ENCODE measurements around the gene AGRN.
"Not testable (repeated sequence)": the region's sequence is repeated elsewhere in the genome, so short reads cannot be mapped to it uniquely, and the experiment has no call there.

AGRN gene

DNA sequence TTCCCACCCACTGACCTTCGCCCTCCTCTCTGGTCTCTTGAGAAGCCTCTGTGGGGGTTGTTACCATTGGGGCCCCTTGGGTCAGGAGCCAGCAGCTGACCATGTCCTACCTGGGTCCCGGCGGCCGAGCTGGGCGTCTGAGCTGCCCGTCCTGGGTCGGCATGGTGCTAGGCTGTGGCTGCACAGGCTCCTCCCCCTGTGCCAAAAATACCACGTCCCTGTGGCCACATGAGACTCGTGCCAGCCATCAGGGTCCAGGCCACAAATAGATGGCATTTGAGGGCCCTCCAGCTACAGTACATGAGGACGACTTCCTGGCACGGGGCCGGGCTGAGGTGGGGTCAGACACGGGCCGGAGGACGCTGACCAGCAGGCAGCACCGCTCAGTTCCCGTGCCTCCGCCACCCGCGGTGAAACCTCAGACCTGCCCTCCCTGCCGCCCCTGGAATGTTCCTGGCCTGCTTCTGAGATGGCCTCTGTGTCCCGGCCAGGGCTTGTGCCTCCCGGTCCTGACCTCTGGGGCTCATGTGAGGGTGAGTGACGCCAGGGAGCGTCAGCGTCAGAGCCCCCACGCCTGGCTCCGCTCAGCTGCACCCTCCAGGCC lies 37.9 kb upstream of the AGRN start, which contains the start of gene PERM1:
Gene PERM1 (minus strand): TSS at position 139 of the 604 bp plus-strand sequence. CDS start 1,064 bp downstream, outside the sequence.
- DNase-seq, result no peak

DNA sequence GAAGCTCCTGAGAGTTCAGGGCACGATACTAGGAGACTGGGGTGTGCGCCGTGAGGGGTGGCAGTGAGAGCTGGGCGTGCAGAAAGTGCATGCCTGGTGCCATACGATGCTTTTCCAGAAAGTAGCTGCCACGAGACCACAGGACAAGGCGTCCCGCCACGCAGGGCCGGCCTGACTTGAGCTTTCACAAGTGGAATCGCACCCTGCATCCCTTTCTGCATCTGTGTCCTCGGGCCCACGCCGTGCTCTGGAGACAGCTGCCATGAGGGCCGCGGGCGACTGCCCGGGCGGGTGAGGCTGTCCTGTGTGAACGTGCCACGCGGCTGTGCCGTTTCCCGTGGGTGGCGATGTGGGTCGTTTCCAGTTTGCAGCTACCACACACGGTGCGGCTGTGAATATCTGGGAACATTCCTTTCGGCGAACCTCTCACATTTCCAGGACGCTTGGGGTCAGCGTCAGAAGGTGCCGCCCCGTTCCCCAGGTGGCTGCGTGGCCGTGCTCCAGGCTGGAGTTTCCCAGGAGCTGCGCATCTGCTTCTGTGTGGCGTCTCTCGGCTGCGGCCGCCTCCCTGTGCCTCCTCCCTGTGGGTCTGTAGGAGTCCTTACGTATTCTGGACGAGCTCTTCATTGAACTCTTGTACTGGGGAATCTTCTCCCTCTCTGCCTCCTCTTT lies 37.0 kb upstream of the AGRN start:
- DNase-seq, result peak; percentile 51

DNA sequence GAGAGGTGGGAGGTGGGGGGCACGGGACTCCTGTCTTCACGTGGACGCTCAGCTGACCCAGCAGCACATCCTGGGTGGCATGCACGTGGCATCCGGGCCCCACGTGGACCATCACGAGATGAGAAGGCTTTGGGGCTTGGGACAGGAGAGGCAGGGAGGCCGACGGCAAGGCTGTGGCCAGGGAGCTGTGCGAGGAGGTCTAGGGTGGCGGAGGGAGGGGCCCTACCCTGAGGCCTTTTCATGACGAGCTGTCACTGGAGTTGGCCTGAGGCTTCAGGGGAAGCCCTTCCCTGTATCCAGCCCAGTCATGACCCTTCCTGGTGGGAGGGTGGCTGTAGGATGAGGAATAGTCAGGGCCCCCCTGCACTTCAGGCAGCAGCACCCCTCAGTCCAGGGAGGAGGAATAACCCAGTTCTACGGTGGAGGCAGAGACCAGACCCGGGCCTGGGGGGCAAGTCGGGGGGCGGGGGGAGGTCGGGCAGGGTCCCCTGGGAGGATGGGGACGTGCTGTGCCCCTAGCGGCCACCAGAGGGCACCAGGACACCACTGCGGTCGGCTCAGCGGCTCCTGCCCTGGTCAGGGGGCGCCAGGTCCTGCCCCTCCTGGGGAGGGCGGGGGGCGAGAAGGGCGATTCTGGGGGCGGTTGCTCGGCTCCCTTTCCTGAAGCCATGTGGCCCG lies 36.0 kb upstream of the AGRN start:
- peak; percentile 68 for DNase-seq

DNA sequence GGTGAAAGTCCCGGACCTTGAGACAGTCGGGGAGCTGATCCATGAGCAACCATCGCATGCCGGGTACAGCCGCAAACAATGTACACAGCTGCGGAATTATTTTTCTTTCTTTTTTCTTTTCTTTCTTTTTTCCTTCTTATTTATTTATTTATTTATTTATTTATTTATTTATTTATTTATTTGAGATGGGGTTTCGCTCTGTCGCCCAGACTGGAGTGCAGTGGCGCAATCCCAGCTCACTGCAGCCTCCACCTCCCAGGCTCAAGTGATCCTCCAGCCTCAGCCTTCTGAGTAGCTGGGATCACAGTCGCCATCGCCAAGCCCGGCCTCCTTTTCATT lies 35.5 kb upstream of the AGRN start:
- no peak for DNase-seq

- DNase-seq, result no peak
Observed at GRCh38 chr1:985126-985525, 34.8 kb upstream of the AGRN start.

DNA sequence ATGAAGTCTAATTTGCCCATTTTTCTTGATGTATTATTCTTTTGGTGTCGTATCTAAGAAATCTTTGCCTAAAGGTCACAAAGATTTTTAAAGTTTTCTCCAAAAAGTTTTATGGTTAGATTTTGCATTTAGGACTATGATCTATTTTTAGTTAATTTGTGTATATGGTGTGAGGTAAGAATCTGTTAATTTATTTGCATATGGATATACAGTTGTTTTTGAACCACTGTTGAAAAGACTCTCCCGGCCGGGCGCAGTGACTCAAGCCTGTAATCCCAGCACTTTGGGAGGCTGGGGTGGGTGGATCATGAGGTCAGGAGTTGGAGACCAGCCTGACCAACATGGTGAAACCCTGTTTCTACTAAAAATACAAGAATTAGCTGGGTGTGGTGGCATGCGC lies 31.9 kb upstream of the AGRN start:
- not testable (repeated sequence) for DNase-seq

DNA sequence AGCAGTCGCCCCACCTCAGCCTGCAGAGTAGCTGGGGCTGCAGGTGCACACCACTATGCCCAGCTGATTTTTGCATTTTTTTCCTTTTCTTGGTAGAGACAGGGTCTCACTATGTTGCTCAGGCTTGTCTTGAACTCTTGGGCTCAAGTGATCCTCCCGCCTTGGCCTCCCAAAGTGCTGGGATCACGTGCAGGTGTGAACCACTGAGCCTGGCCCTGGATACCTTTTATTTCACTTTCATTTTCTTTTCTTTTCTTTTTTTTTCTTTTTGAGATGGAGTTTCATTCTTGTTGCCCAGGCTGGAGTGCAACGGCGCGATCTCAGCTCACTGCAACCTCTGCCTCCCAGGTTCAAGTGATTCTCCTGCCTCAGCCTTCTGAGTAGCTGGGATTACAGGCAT lies 28.6 kb upstream of the AGRN start:
- DNase-seq, result not testable (repeated sequence)

- DNase-seq, result no peak
Observed at GRCh38 chr1:991895-992294, 28.0 kb upstream of the AGRN start.

- DNase-seq, result no peak
Observed at GRCh38 chr1:992362-992761, 27.6 kb upstream of the AGRN start.

DNA sequence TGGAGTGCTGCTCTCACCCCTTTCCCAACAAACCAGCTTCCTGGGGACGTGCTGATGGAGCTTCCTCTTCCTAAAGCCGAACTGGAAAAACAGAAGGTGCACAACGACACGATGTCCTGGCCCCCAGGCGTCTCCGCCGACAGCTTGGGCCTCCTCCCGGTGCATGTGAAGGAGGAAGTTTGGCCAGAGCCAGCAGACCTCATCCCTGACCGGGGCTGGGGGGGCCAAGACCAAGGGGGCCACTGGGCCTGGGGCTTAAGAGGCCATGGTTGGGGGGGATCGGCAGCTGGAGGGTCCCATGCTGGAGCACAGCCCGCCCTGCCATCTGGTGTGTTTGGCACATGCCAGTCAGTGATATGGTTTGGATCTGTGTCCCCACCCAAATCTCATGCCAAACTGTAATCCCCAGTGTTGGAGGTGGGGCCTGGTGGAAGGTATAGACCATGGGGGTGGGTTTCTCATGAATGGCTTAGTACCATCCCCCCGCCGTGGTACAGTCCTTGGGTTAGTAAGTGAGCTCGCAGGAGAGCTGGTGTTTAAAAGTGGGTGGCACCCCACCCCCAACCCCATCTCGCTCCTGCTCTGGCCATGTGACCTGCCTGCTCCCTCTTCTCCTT lies 26.4 kb upstream of the AGRN start:
- DNase-seq, result no peak

DNA sequence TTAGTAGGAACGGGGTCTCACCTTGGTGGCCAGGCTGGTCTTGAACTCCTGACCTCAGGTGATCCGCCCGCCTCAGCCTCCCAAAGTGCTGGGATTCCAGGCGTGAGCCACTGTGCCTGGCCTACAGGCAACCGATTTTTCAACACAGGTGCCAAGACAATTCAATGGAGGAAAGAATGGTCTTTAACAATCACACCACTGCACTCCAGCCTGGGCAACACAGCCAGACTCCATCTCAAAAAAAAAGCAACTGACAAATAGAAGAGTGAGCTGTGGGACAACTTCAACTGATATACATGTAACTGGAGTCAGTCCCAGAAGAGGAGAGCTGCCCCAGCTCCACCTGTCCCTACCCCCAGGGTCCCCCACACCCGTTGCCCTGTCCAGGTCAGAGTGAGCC lies 25.4 kb upstream of the AGRN start:
- not testable (repeated sequence) for DNase-seq

DNA sequence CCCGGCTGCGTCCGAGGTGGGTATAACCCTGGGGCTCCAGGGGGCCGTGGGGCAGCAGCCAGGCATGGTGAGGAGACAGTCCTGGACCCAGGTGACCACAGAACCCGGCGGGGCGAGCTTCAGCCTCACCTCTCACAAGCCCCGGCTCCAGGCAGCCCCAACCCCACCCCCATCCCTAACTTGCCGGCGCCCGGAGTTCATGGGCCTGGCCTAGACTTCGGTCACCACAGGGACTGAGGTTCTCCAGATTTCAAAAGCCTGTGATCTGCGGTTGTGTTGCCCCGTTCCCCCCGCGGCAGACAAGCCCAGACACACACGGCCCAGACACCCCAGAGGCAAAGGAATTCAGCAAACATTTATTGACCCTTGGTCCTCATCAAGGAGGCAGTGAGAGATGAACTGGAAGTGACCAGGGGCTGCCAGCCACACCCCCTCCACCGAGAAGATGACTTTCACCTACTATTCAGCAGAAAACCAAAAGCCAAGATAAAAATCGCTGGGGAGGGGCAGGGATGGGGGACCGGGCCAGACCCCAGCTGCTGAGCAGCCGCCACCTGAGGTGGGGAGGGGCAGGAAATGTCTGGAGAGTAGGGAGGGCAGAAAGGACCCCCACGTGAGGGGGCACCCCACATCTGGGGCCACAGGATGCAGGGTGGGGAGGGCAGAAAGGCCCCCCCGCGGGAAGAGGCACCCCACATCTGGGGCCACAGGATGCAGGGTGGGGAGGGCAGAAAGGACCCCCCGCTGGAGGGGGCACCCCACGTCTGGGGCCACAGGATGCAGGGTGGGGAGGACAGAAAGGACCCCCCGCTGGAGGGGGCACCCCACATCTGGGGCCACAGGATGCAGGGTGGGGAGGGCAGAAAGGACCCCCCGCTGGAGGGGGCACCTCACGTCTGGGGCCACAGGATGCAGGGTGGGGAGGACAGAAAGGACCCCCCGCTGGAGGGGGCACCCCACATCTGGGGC lies 24.0 kb upstream of the AGRN start:
- peak; percentile 59 for DNase-seq

GRCh38 chr1:996851-997712 lies 22.8 kb upstream of the AGRN start:
- DNase-seq, result peak; percentile 56

DNA sequence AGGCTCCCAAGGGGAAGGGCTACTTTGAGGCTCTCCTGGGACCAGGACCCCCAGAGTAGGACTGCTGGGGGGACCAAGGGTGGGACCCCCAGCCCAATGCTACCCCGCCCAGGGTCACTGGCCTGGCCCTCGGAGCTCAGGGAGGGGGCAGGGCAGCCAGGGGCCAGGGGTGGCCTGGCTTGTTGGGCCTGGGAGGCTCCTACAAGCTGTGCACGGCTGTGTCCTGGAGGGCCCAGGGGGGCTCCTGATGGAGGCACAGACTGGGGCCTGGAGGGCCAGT lies 22.3 kb upstream of the AGRN start:
- DNase-seq, result no peak

DNA sequence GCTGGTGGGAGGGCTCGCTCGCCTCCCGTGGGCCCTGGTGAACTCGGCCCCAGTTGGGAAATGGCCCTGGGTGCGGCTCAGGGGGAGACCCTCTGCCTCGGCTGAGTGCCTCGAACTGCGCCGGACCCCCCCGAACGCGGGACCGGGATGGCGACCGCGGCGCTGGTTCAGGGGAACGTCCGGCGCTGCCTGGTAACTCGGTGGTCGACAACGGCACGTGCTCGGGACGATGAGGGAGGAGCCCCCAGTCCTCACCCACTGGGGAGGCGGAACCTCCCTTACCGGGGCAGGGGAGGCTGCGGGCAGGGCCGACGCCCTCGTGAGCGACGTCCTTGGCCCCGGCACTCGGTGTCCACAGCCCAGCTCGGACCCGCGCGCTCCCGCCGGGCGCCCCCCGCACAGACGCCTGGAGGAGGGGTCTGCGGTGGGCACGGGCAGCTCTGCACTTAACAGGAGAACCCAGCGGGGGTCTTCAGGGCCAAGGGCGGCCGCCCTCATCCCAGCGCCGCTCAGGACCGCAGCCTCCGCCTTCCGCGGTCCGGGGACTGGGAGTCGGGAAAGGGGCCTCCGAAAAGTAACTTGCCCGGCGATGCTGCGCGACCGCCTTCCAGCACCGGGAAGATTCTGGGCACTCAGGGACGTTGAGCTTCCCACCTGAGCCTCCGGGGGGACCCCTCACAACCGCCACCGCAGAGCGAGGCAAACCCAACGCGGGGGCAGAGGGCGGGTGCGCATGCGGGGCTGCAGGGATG lies 21.8 kb upstream of the AGRN start:
- DNase-seq, result peak; percentile 64

- no peak for DNase-seq
Observed at GRCh38 chr1:998745-998994, 21.2 kb upstream of the AGRN start.

DNA sequence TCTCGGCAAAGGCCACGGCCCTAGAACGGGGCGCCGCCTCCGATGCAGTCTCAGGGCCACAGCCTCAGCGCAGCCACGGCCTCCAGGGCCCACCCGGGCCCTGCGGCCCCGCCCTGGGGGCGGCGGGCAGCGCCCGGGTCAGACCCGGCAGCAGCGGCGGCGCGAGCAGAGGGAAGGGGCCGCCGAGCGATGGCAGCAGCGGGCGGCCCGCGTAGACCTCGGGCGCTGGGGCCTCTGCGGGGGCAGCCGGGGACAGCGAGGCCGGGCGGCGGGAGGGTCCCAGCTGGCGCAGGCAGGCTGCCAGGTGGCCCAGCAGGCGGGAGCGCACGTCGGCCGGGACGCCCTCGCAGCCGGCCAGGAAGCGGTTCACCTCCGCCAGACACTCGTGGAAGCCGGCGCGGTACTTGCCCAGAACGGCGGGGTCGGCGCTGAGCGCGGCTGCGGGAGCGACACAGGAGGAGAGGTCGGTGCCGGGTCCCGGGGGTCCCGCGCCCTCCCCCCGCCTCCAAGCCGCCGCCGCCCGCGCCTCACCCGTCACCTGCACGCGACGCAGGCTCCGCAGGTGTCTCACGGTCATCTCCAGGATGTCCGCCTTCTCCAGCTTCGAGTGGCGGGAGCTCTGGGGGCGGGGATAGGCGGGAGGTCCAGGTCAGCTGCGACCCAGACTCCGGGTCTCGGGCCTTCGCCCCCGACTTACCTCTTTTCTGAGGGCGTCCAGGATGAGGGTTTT lies 20.8 kb upstream of the AGRN start:
- DNase-seq, result peak; percentile 72

DNA sequence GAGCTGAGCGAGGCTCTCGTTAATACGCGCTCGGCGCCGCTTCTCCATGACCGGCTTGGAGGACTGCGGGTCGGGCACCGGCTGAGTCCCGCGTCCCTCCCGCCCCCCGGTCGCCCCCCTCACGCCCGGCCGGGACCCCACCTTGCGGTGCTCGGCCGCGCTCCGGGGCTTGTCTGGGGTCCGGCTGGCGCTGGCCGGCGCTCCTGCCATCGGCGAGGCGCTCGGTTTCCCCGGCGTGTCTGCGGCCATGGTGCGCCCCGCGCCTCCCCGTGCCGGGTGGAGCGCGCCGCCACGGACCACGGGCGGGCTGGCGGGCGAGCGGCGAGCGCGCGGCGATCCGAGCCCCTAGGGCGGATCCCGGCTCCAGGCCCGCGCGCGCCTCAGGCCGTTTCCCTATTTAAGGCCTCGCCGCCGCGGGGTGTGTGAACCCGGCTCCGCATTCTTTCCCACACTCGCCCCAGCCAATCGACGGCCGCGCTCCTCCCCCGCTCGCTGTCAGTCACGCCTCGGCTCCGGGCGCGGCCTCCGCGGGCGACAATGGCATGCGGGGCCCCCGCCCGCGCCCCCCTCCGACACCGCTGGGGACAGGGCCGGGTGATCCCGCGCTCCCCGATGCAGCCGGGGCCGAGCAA lies 20.1 kb upstream of the AGRN start, which contains the start of gene HES4:
Gene HES4 (minus strand): TSS at position 373 of the 632 bp plus-strand sequence. CDS start 124 bp downstream, at position 249.
- peak; percentile 95 for DNase-seq

DNA sequence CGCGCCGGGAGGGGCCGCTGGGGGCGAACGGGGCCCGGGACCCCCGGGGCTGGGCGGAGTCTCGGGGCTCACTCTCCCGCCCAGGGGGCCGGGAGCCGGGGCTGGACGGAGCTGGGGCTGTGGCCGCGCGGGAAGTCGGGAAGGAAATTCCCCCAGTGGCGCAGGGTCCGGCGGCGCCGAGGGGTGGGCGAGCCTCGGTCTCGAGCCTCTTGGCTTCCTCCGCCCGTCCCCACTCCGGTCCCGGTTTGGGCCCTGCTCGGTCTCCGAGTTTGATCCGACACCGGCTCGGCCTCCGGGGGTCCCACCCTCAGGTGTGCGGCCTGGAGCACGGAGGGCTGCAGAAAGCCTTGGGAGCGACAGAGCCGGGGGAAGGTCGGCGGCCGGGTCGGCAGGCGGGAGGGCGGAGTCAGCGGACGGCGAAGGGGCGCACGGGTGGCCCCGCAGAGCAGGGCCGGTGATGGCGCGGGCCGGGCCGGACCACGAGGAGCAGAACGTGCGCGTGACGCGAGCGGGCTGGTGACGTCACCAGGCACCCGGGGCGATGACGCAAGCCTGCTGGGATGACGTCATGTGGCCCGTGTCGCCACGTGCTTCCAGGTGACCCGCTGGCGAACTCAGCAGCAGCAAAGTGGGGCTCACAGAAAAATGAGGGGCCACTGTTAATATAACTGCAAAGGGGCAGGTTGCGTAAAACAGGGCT lies 19.4 kb upstream of the AGRN start:
- peak; percentile 83 for DNase-seq
